ENCODE data around the gene CYP39A1.

DNA sequence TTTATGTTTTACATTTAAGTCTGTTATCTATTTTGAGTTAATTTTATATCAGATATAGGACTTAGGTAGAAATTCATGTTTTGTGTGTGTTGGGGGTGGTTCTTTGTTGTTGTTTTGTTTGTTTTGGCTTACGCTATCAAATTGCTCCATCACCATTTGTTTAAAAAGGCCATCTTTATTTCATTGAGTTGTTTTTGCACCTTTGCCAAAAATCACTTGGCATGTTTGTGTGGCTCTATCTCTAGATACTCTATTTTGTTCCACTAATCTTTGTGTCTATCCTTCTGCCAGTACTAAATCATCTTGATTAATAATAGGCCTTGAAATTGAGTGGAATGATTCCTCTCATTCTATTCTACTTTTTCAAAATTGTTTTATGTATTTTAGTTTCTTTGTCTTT is 7.4 kb downstream of the CYP39A1 start:
- TF ChIP-seq, protein P1, sequence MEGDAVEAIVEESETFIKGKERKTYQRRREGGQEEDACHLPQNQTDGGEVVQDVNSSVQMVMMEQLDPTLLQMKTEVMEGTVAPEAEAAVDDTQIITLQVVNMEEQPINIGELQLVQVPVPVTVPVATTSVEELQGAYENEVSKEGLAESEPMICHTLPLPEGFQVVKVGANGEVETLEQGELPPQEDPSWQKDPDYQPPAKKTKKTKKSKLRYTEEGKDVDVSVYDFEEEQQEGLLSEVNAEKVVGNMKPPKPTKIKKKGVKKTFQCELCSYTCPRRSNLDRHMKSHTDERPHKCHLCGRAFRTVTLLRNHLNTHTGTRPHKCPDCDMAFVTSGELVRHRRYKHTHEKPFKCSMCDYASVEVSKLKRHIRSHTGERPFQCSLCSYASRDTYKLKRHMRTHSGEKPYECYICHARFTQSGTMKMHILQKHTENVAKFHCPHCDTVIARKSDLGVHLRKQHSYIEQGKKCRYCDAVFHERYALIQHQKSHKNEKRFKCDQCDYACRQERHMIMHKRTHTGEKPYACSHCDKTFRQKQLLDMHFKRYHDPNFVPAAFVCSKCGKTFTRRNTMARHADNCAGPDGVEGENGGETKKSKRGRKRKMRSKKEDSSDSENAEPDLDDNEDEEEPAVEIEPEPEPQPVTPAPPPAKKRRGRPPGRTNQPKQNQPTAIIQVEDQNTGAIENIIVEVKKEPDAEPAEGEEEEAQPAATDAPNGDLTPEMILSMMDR (IDR thresholded peaks at IDR 0.05; ENCODE audit: low read length): no peak
- no peak for TF ChIP-seq EZH2 (IDR thresholded peaks at IDR 0.05; ENCODE audit: borderline replicate concordance, low read length)

Measured in OCI-LY1 (cell line).